ENCODE results near the gene RRM2.

The RRM2 gene

DNA sequence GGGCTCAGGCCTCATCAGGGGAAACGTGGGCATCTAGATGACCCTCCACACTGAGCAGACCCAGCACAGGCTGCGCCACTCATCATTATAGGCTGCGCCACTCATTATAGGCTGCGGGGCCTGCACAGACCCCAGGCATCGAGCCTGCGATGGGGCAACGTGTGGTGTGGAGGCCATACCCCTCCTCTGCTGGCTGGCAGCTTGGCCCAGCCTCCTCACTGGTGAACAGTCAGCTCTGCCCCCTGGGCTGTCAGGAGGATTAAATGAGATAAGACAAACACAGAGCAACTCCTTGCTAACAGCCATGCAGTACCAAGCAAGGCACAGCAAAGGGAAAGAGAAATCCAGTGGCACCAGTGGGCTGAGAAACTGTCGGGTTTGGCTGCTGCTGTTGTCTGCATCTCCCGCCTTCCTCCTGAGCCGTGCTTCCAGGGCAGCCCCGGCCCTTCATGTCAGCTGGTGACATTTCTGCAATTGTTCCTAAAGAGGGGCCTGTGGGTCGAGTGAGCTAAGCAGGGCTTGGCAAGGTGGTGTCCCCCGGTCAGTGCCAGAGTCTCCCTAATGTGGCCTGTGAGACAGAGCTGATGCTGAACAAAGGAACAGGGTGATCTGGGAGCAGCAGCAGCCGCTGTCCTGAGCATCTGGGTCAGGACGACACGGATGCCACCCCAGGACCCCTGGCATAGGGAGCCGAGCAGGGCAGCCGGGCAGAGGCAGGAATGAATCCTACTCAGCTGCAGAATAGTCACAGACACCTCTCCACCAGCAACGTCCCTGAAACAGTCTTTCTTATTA is 48.7 kb downstream of the RRM2 start:
- DNase-seq (ENCODE audit: low read depth in 2 of 2): no peak

DNA sequence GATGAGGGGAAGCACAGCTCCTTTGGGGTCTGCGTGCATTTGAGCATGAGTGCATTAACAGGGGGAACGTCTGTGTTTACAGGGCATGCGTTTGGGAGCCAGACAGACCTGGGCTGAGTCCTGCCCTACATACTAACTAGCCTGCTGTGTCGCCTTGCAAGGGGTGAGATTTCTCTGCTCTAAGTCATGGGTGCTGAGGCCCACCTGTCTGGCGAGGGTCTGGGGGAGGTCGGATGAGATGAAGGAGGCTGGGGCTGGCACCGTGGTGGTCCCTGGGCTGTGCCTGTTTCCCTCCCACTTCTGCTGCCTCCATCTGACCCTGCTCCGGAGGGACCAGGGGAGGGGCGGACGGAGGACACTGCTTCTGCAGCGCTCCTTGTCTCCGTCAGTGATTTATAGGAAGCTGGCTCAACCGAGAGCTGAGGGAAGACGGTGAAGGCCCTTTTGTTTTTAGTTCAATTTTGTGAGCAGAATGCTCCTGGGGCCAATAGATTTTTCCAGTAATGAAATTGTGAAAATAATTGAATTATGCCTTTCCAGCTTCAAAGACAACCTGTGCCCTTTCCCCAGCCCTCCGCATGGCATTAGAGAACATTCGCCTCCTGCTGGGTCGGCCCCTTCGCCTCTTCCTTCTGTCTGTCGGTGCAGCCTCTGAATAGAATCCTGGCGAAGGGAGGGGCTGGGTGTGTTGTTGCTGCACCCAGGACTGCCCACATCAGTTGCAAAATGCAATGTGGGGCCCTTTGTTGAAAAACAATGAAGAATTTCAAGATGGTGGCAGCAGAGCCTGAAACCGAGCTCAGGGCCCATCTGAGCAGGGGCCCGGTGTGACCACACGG is 49.7 kb downstream of the RRM2 start:
- no peak for DNase-seq (ENCODE audit: low read depth in 2 of 2)

DNA sequence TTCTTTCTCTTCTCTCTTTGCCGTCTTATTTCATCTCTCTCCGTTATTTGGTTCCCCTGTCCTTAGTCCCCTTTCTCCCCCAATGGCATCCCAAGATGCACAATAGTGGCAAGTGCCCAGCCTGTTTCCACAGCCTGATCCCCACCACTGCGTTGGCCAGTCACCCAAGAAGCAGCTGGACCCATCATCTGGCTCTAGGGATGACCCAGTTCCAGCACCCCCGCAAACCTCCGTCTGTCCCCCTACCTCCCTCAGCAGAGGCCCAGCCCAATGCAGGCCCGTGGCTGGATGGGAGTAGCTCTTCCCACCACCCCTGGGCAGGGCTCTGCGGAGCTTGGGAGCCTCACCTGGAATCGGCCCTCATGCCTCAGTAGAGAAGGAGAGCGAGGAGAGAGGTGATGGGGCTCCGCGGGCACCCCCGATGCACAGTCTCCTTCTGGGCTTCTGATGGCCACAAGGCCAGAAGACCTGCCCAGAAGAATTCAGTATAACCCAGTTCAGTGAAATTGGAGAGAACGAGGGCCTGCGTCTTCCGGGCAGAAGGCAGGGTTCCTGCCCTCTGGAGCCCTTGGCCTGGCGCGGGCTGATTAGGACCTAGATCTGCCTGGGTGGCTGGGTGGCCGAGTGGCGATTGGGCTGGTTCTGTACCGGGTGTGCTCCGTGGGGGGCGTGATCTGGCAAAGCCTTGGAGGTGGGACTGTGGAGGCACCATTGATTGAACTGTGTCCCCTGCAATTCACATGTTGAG is 50.9 kb downstream of the RRM2 start:
- no peak for DNase-seq (ENCODE audit: low read depth in 2 of 2)

DNA sequence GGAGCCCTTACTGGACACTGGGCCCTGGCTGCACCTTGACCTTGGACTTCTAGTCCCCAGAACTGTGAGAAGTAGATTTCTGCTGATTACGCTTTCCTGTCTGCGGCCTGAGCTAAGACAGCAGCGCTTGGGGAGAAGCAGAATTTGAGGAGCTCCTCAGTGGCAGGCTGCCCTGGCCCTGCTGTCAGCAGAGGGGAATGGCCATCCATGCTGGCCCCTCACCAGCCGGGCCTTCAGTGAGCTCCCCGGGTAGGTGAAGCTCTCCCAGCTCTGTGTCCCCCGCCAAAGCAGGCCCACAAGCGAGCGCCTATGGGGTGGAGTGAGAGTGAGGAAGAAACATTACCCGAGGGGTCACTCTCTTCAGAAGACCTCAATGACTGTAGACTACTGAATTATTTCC is 51.6 kb downstream of the RRM2 start:
- no peak for DNase-seq (ENCODE audit: low read depth in 2 of 2)

DNA sequence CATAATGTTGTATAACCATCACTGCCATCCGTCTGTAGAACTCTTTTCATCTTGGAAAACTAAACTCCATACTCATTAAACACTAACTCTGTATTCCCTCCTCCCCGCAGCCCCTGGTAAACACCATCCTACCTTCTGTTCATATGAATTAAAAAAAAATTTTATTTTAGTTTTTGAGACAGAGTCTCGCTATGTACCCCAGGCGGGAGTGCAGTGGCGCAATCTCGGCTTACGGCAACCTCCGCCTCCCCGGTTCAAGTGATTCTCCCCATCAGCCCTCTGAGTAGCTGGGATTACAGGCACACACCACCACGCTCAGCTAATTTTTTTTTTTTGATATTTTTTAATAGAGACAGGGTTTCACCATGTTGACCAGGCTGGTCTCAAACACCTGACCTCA is 52.9 kb downstream of the RRM2 start:
- no peak for DNase-seq (ENCODE audit: low read depth in 2 of 2)

DNA sequence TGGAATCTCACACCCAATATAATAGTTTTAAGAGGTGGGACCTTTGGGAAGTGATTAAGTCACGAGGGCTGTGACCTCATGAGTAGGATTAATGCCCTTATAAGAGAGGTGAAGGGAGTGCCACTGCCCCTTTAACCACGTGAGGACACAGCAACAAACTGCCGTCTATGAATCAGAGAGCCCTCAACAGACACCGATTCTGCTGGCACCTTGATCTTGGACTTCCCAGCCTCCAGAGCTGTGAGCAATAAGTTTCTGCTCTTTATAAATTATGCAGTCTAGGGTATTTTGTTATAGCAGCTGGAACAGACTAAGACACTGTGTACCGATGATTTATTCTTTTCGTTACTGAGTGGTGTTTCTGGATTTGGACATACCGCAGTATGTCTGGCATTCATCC is 56.2 kb downstream of the RRM2 start:
- no peak for DNase-seq (ENCODE audit: low read depth in 2 of 2)

DNA sequence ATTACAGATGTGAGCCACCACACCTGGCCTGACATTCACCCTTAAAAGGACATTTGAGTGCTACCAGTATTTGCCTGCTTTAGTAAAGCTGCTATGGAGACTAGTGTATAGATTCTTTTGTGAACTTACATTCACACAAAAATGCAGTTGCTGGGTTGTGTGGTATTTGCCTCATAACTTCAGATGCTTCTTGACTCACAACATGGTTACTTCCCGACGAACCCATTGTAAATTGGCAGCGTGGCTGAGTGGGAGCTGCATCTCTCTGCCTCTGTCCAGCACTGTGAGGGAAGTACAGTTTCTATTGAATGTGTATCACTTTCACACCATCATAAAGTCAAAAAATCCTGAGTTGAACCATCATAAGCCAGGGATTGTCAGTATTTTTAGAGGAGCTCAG is 56.9 kb downstream of the RRM2 start:
- no peak for DNase-seq (ENCODE audit: low read depth in 2 of 2)

DNA sequence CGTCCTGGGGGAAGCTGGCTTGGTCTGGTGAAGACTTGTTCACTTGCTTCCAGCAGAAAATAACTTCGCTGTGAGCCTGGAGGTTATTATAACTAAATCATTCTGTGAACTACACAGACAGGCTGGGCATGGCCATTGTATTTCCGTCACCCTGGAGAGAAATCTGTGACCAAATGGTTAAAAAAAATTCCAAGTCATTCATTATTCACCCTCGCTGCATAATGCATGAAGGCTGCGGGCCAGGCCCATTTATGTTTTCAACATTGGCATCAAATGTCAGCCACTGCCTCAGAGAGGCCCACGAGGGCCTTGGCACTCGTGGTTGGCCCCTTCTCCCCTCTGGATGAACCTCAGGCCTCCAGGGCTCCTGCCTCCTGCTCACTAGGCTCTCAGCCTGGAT is 57.7 kb downstream of the RRM2 start:
- DNase-seq (ENCODE audit: low read depth in 2 of 2): no peak

All from stimulated activated CD4-positive, alpha-beta T cell treated with anti-CD3 and anti-CD28 coated beads, Interleukin-12 subunit alpha, Interleukin-12 subunit beta, amount 100 ng/mL, for 24 hours (primary cell).